ENCODE measurements around the gene LTA. TPM values are rescaled to one million over a fixed set of nuclear protein-coding genes. Genes with fewer than 3 reads are reported as not detected.

LTA gene
- total and polyA plus RNA-seq, 2 donors (not counting 3 experiments of a cell fraction or from before 2014, with no cell fraction given): 0.46 TPM; not detected in 1

DNA sequence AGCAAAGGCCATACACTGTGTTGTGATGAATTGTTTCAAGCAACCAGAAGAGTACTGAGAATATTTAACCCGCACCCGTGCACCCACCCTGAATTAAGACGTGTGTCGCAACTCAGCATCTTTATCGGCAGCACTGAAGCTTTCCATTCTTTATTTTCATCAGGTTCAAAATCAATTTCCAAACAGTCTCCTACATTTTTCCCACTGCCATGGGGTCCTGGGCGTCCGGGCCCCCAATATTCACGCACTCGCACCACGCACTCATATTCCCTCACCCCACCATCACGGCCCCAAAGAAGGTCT lies 8.3 kb downstream of the LTA start:
- H3K27me3 ChIP-seq (ENCODE audit: control insufficient read depth in 2 of 2, insufficient read depth in 2 of 2, low read length in 2 of 2): no peaks in the 10 kb centered on the region
- H3K9me3 ChIP-seq (replicated peaks; ENCODE audit: control insufficient read depth, insufficient read depth, low read length): no peaks in the 10 kb centered on the region
- H3K36me3 ChIP-seq (ENCODE audit: control insufficient read depth in 2 of 2, extremely low read depth in 1 of 2, insufficient read depth in 2 of 2, low read length in 2 of 2): no peaks in the 10 kb centered on the region
- intact Hi-C loops (cut with micrococcal nuclease): loop anchor here (1.0 kb wide), 1 partner anchor 9 kb away; no protein-coding TSS in a partner anchor
- peak overlapping the region; percentile 25 for H3K4me2 ChIP-seq (ENCODE audit: insufficient read depth, low read length)
- peak overlapping the region; percentile 55 for H3K27ac ChIP-seq (ENCODE audit: insufficient read depth, low read depth, low read length)
- H3K79me2 ChIP-seq (ENCODE audit: control insufficient read depth, insufficient read depth, low read length): peaks cover 10% of the 10 kb centered on the region
- peak overlapping the region; percentile 6 to 71 (median 25) for H3K4me3 ChIP-seq (replicated peaks in 1 of 3; ENCODE audit: insufficient read depth in 1 of 3, low read depth in 1 of 3, low read length in 3 of 3)
- peak overlapping the region; percentile 71 for H3K9ac ChIP-seq (replicated peaks; ENCODE audit: extremely low read depth, insufficient read depth, low read length)
- DNase-seq (ENCODE audit: low read depth, low spot score) (no peak), FAIRE-seq (no peak)
- no peaks in the 10 kb centered on the region for H3K9me1 ChIP-seq (replicated peaks; ENCODE audit: control insufficient read depth, extremely low read depth, insufficient read depth, low read length)
- no peak for TF ChIP-seq EZH2 (IDR thresholded peaks at IDR 0.05; ENCODE audit: borderline replicate concordance, low read depth, low read length, severe bottlenecking)
- TF ChIP-seq, protein P1, sequence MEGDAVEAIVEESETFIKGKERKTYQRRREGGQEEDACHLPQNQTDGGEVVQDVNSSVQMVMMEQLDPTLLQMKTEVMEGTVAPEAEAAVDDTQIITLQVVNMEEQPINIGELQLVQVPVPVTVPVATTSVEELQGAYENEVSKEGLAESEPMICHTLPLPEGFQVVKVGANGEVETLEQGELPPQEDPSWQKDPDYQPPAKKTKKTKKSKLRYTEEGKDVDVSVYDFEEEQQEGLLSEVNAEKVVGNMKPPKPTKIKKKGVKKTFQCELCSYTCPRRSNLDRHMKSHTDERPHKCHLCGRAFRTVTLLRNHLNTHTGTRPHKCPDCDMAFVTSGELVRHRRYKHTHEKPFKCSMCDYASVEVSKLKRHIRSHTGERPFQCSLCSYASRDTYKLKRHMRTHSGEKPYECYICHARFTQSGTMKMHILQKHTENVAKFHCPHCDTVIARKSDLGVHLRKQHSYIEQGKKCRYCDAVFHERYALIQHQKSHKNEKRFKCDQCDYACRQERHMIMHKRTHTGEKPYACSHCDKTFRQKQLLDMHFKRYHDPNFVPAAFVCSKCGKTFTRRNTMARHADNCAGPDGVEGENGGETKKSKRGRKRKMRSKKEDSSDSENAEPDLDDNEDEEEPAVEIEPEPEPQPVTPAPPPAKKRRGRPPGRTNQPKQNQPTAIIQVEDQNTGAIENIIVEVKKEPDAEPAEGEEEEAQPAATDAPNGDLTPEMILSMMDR (IDR thresholded peaks at IDR 0.05; ENCODE audit: extremely low read depth in 1 of 2, insufficient read depth in 1 of 2, low read depth in 1 of 2, low read length in 2 of 2): no peak
- TF ChIP-seq GATA2 (IDR thresholded peaks at IDR 0.05; ENCODE audit: insufficient read depth, insufficient read length, low read depth, low read length): no peak
- no peak for TF ChIP-seq FOS (IDR thresholded peaks at IDR 0.05; ENCODE audit: borderline replicate concordance, insufficient read depth, low read length)
- no peak for TF ChIP-seq POLR2A (IDR thresholded peaks at IDR 0.05; ENCODE audit: low read depth, low read length)
- TF ChIP-seq POLR2AphosphoS5 (IDR thresholded peaks at IDR 0.05; ENCODE audit: insufficient read depth, low read depth, low read length): no peak
- no peak for TF ChIP-seq MYC (IDR thresholded peaks at IDR 0.05; ENCODE audit: low read depth, low read length)
- TF ChIP-seq, protein P2, sequence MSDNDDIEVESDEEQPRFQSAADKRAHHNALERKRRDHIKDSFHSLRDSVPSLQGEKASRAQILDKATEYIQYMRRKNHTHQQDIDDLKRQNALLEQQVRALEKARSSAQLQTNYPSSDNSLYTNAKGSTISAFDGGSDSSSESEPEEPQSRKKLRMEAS (IDR thresholded peaks at IDR 0.05; ENCODE audit: insufficient read depth, insufficient read length): no peak
- peak overlapping the region; percentile 95 for H2AFZ ChIP-seq (ENCODE audit: low read depth, low read length)
- POLR2A ChIA-PET: interaction anchor here (0.9 to 1.6 kb wide), 5 partner anchors 9 to 40 kb away, joined by 3 to 5 read pairs (median 3); partner anchors contain the start of gene PRRC2A
- no TSS peak for BruUV-seq (replicated peaks)
- CTCF ChIA-PET: interaction anchor here (0.9 to 32.6 kb wide), 6 partner anchors 9 to 49 kb away, joined by 3 to 1517 read pairs (median 8); partner anchors contain the start of genes ATP6V1G2, DDX39B, NCR3 and NFKBIL1
- H4K20me1 ChIP-seq (replicated peaks; ENCODE audit: control insufficient read depth, extremely low read depth, insufficient read depth, low read length): no peaks in the 10 kb centered on the region
- dilution Hi-C loops (cut with MboI; ENCODE audit: extremely low pct_ligation_motif_present, low sequenced_read_pairs): no loop called here
- peaks cover 16% of the 10 kb centered on the region for H3K4me1 ChIP-seq (ENCODE audit: control insufficient read depth, extremely low read depth, insufficient read depth, low read length)
